ENCODE results near the gene KDM2A.

KDM2A gene

DNA sequence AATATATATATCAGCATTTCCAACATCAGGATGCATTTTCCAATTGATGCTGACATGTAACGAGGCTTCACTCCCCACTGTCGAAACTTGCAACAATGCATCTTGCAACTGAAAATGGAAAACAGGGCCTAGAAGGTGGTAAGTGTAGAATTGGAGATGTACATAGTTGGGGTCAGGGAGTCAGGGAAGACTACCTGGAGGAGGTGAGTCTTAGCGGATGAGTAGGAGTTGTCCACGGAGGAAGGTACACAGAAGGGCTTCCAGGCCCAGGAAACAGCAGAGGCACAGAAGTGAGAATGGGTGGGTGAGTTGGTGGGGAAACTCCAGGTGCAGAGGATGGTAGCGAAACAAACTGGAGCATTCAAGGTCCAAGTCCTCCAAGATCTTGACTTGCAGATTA, 145.2 kb downstream of the KDM2A start:
- H3K36me3 Mint-ChIP-seq: peaks cover 2% of the 10 kb centered on the region
- H3K4me1 Mint-ChIP-seq (ENCODE audit: low read depth): peaks cover 67% of the 10 kb centered on the region
- no peaks in the 10 kb centered on the region for H3K27me3 Mint-ChIP-seq
- H3K27ac Mint-ChIP-seq: no peak overlapping the region
- no peaks in the 10 kb centered on the region for H3K9me3 Mint-ChIP-seq (ENCODE audit: low read depth)
- peak overlapping the region; percentile 82 for H3K4me3 Mint-ChIP-seq

DNA sequence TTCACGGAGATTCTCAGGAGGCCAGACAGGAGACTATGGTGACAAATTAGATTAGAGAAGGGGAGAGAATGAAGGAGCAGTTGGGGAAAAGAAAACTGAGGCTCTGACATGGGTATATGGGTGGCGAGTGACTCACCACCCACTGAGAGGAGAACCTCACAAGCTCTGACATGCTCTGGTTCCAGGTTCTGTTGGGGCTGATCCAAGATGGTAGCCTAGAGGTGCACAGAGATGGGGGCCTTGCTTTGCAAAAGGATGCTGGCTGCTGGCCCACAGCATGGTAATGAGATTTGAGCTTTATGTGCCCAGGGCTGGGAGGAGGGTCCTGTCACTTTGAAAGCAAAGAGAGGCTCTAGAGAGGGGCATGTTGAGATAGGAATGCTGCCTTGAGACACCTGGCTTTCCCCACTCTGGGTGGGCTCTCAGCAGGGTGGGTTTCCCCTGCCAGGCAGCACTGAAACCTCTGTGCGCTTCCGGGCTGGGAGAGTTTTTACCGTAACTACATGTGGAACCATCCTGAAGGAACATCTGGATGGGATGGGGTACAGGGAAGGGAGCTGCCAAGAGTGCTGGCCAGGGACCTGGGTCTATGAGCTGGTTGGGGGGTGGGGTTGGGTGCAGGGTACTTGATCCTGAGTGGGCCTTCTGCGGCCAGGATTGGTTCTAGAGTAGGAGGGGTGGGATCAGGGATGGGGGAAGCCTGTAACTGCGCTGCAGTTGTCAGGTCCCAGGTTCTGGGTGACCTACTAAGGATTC, 146.0 kb downstream of the KDM2A start:
- Mint-ChIP-seq H3K27me3 (no peaks in the 10 kb centered on the region), H3K36me3 (peaks cover 2% of the 10 kb centered on the region), H3K9me3 (ENCODE audit: low read depth) (no peaks in the 10 kb centered on the region), H3K4me3 (peak overlapping the region; percentile 82), H3K27ac (peak overlapping the region; percentile 84), H3K4me1 (ENCODE audit: low read depth) (peaks cover 72% of the 10 kb centered on the region)

DNA sequence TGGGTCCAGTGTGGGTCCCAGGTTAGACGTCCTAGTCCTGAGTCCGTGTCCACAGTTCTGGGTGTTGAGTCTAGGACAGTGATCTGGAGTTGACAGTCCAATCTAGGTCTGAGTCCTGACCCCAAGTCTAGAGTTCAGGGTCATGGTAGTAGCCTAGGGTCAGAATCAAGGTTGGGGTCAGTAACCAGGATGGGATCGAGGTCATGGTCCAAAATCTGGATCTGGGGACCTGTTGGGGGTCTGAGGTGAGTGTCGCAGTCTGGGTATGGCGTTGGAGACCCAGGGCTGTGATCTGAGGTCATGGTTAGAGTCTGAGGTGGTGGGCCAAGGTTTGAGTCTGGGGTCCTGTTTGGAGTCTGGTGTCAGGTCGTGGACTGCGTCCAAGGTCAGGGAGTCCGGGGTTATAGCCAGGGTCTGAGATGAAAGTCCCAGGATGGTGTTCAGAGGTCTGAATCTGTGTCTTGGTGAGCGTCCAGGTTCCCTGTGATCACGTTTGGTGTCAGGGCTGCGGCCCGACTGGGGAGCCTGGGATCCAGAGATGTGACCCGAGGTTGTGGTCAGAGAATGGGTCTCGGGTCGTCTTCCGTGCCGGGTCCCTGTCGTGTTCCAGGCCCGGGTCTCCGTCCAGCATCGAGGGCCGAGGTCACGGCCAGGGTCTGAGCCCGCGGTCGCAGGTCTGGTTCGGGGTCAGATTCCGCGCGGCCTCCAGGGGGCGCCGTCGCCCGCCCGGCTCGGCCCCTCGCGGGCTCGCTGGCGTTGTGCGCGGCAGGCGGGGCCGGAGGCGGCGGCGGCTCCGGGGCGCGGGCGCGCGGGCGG, 146.8 kb downstream of the KDM2A start:
- no peaks in the 10 kb centered on the region for H3K9me3 Mint-ChIP-seq (ENCODE audit: low read depth)
- H3K27ac Mint-ChIP-seq: peak overlapping the region; percentile 80
- peak overlapping the region; percentile 82 for H3K4me3 Mint-ChIP-seq
- peaks cover 75% of the 10 kb centered on the region for H3K4me1 Mint-ChIP-seq (ENCODE audit: low read depth)
- no peaks in the 10 kb centered on the region for H3K27me3 Mint-ChIP-seq
- H3K36me3 Mint-ChIP-seq: peaks cover 2% of the 10 kb centered on the region

DNA sequence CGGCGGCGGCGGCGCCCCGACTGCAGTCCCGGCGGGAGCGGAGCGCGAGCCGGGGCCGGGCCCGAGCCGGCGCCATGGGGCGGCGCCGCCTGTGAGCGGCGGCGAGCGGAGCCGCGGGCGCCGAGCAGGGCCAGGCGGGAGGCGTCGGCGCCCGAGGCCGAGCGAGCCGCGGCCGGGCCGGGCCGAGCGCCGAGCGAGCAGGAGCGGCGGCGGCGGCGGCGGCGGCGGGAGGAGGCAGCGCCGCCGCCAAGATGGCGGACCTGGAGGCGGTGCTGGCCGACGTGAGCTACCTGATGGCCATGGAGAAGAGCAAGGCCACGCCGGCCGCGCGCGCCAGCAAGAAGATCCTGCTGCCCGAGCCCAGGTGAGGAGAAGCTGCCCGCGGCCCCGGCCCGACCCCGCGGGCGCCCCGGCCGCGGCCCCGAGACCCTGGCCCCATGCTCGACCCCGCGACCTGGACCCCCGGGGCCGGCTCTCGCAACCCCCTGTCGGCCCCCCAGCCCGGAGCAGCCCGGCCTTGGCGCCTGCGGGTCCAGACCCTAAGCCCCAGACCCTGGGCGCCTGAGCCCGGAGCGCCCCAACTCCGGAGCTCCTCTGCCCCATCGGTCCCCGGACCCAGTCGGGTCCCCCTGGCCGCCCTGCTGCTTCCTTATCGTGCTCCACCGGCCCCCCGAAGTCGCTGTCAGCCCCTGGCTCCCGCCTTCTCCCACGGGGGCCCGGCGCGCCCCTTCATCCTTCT, 147.6 kb downstream of the KDM2A start, which contains the start of gene GRK2:
Gene GRK2, plus strand, starts transcription at position 25 of the 739 bp plus-strand sequence. Its CDS starts 227 bp downstream, at position 252.
- H3K27ac Mint-ChIP-seq: peak within 1 kb of the TSS; percentile 100
- no peaks in the 10 kb centered on the region for H3K27me3 Mint-ChIP-seq
- H3K9me3 Mint-ChIP-seq (ENCODE audit: low read depth): no peaks in the 10 kb centered on the region
- peaks cover 79% of the 10 kb centered on the region for H3K4me1 Mint-ChIP-seq (ENCODE audit: low read depth)
- peak within 1 kb of the TSS; percentile 94 for H3K4me3 Mint-ChIP-seq
- H3K36me3 Mint-ChIP-seq: peaks cover 2% of the 10 kb centered on the region

DNA sequence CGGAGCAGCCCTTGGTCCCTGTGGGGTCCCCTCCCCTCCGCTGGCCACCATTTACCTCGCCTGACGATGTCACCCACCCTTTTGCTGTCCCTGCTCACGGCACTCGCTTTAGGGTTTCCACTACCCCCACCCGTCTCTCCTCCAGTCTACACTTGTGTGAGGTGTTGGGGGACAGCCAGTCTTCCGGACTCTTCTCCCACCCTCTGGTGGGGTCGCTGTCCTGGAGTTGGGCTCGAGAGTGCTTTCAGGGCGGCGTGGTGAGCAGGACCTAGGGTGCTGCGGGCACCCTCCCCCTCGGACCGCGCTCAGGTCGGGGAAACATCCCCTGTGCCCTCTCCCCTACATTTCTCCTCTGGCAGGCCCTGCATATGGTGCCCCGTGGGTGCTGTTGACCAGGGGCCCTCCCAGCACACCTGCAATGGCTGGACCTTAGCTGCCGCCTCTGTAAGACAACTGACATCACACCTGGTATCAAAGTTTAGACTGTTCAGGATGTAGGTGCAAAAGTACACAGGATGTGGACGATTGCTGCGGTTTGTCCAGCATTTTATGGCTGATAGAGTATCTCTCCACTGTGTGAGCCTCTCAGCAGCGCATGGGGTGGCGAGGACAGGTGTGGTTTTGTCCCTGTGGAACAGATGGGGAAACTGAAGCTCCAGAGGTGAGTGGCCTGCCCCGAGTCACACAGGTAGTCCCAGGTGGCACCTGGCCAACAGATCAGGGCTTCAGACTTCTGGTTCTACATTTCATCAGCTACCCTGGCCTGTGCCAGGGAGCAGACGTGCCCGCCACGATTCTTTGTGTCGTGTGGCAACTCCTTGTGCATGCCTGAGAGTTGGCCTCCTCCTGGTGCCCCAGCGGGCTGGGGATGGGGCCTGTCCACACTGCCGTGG, 148.4 kb downstream of the KDM2A start:
- peak overlapping the region; percentile 100 for H3K27ac Mint-ChIP-seq
- no peaks in the 10 kb centered on the region for H3K27me3 Mint-ChIP-seq
- peaks cover 82% of the 10 kb centered on the region for H3K4me1 Mint-ChIP-seq (ENCODE audit: low read depth)
- H3K9me3 Mint-ChIP-seq (ENCODE audit: low read depth): no peaks in the 10 kb centered on the region
- H3K4me3 Mint-ChIP-seq: peak overlapping the region; percentile 94
- peaks cover 2% of the 10 kb centered on the region for H3K36me3 Mint-ChIP-seq

DNA sequence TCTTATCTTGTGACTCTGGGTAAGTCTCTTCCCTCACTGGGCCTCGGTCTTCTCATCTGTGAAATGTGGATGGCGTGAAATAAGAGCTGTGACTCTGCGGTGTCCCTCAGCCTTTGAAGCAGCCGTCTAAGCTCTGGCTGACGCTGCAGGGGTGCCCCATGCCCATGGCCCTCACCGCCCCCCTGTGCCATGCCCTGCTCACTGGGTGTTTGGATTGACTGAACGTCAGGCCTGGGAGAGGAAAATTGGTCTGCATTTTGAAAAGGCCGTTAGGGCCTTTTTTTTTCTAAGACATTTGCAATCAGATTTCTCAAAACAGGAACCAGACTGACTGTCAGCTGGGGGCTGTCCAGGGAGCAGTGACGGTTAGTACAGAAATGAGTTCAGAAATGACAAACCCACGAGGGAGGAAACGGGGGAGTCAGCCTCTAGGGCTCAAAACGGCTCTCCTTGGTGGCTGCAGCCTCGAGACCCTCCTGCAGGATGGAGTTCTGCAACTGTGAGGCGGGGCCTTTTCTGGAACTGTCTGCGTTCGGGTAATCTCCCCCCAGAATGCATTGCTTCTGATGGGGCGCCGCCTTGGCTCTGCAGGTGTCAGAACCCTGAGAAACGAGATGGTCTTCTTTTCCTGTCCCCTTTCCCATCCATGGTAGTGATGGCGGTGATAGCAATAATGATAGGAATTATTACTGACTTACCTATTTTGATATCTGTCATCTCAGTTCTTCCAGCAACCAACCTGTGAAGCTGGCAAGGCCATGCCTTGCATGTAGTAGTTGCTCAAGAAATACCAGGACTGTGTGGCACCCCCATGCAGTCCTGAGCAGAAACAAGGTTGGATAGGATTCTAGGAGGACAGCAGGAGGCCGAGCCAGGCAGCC, 149.3 kb downstream of the KDM2A start:
- H3K4me3 Mint-ChIP-seq: peak overlapping the region; percentile 94
- H3K36me3 Mint-ChIP-seq: peaks cover 2% of the 10 kb centered on the region

DNA sequence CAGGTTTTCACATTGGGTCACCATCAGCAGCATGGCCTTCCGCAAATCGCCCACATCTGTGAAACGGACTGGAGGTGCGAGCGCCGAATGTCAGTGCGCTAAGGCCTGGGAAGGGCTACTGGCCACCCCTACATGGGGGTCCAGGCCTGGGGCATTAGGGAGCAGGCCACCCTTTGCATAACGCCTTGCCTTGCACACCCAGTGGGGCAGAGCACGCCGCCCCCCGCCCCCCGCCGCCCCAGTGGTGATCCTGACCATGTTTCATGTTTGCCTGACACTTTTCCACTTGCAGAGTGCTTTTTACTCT, 149.9 kb downstream of the KDM2A start:
- peaks cover 84% of the 10 kb centered on the region for H3K4me1 Mint-ChIP-seq (ENCODE audit: low read depth)
- H3K36me3 Mint-ChIP-seq: peaks cover 2% of the 10 kb centered on the region

More for the DNA sequence above, 149.3 kb downstream of the KDM2A start:
- no peaks in the 10 kb centered on the region for H3K9me3 Mint-ChIP-seq (ENCODE audit: low read depth)
- no peaks in the 10 kb centered on the region for H3K27me3 Mint-ChIP-seq
- peaks cover 81% of the 10 kb centered on the region for H3K4me1 Mint-ChIP-seq (ENCODE audit: low read depth)
- peak overlapping the region; percentile 100 for H3K27ac Mint-ChIP-seq

DNA sequence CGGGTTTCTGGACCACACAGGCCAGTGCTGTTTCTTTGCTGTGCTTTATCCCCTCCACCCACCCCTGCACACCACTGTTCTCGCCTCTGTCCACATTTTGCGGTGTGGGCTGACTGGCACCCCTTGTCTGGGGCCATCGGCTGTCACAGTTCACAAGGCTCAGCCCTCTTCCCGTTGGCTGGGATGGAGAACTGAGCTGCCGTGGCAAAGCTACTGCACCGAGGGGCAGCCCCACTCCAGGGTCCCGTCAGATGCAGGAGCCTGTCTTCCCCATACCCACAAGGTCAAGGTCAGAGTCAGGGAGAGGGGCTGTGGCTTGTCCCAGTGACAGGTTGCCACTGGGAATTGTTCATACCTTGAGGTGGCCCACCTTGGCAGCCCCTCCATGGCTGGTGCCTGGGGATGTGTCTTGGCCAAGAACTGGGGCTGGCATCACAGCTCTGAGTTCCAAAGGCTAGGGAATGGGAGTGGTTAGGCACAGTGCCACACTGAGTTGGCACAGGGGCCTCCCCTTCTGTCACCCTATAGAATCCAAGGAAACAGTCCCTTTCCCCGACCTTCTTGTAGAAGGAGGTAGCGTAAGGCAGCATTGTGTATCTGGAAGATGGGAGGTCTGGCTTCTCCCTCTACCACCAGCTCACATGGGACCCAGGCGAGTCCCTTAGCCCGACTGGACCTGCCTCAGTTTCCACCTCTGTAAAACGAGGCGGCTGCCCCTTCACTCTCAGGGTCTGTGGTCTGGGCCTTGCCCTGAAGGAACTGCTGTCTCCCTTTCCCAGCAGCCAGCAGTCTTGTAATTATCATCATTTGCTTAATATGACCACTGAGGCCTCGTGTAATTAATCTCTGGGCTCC, 150.6 kb downstream of the KDM2A start:
- Mint-ChIP-seq H3K36me3 (peaks cover 2% of the 10 kb centered on the region), H3K4me3 (peak overlapping the region; percentile 94), H3K27me3 (no peaks in the 10 kb centered on the region), H3K9me3 (ENCODE audit: low read depth) (no peaks in the 10 kb centered on the region), H3K4me1 (ENCODE audit: low read depth) (peaks cover 84% of the 10 kb centered on the region), H3K27ac (peak overlapping the region; percentile 100)

More for the DNA sequence above, 149.9 kb downstream of the KDM2A start:
- Mint-ChIP-seq H3K27ac (peak overlapping the region; percentile 100), H3K9me3 (ENCODE audit: low read depth) (no peaks in the 10 kb centered on the region), H3K27me3 (no peaks in the 10 kb centered on the region), H3K4me3 (peak overlapping the region; percentile 94)

DNA sequence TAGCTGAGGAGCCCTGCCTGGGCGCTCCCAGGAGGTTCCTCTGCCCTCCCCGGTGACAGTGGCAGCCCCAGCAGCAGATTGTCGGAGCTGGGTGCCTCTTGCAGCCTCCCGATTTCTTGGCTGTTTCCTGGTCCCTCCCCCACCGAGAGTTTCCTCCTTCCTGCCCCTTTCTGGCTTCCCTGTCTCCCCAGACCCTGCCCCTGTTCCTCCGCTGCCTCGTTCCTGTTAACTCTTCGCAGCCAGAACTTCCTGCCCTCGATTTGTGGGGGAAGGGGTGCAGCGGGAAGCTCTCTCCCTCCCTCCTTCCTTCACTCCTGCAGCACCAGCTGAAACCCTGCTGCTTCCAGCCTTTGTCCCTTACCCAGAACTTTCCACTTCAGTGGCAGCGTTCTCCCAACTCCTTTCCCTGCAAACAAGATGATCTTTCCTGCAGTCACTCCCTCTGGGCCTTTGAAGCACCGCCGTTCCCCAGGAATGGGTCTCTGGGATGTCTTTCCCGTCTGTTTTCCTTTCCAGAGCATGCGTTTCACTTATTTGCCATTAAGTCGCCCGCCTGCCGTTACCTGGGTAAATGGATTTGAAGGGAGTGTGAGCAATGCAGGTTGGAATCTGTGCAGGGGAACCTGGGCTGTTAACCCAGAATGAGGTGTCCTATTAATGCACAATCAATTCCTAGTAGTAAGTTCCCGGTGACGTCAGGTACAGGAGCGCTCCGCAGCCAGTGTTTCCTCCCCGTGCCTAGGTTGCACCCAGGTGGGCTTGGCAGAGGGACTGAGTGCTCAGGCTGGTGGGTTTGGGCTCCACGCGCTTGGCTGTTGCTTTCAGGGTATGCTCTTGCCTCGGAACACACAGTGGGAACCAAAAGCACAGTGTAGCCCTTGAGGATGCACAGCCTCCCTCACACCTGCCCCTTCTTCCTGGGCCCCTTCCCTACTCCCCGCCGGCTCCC, 151.5 kb downstream of the KDM2A start:
- Mint-ChIP-seq H3K9me3 (ENCODE audit: low read depth) (no peaks in the 10 kb centered on the region), H3K27me3 (no peaks in the 10 kb centered on the region), H3K4me3 (peak overlapping the region; percentile 94), H3K27ac (peak overlapping the region; percentile 100), H3K36me3 (peaks cover 2% of the 10 kb centered on the region), H3K4me1 (ENCODE audit: low read depth) (peaks cover 83% of the 10 kb centered on the region)

DNA sequence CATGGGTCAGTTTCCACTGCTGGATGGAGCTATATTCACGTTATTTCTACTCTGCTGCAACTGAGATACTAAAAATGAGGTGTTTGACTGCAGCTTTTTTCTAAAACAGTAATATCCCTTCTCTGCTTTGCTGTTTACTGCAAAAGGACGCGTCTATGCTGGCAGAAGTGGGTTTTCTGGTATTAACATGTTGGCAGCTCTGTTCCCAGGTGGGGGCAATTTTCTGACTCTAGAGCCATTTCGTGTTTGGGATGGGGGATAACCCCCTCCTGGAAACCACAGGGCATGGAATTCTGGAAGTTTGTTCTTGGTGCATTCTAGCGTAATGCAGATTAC, 152.1 kb downstream of the KDM2A start:
- Mint-ChIP-seq H3K9me3 (ENCODE audit: low read depth) (no peaks in the 10 kb centered on the region), H3K36me3 (peaks cover 2% of the 10 kb centered on the region), H3K4me3 (peak overlapping the region; percentile 94), H3K4me1 (ENCODE audit: low read depth) (peaks cover 84% of the 10 kb centered on the region), H3K27ac (peak overlapping the region; percentile 100), H3K27me3 (no peaks in the 10 kb centered on the region)

DNA sequence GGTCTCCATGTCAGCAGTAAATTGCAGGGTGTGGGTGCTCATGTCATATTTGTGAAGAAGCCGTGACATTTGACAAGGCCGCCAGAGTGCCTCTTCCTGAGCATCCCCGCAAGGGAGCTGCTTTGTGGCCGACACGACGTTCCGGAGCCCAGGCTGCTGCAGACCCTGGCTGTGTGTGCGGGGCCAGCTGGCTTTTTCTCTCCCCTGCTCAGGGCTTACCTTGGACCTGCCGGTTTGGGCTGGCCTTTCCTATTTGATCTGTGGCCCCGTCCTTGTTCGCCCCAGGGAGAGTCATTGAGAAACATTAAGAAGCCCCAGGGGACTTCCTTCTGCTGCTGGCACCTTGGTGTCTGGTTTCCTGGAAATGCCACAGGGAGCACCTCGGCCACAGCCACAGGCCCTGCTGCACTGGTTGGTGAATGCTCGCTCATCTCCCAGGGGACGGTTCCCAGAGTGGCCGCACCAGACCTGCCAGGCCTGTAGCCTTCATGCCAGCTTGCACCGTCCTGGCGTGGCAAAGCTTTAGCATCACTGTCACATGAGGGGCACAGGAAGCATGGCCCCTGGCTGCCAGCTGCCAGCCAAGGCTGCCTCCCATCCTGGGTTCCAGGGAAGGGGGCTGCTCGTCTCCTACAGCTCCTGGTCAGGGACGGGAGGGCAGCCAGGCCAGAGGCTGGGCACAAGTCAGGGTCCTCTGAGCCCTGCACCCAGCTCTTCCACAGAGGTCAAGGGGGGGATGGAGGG, 152.7 kb downstream of the KDM2A start:
- Mint-ChIP-seq H3K27ac (peak overlapping the region; percentile 100), H3K27me3 (no peaks in the 10 kb centered on the region), H3K9me3 (ENCODE audit: low read depth) (no peaks in the 10 kb centered on the region), H3K4me1 (ENCODE audit: low read depth) (peaks cover 90% of the 10 kb centered on the region), H3K36me3 (peaks cover 2% of the 10 kb centered on the region), H3K4me3 (peak overlapping the region; percentile 94)
